Islet of Langerhans (tissue), 1 donor: ENCODE results near the gene CNGB1.
"Not testable (repeated sequence)": the region's sequence is repeated elsewhere in the genome, so short reads cannot be mapped to it uniquely, and the experiment has no call there.

Experiments used
- FAIRE-seq: peaks from one replicate; lab custom pipeline; 2011; peaks lifted over from hg19 to GRCh38; lab: Jason Lieb, UNC

The CNGB1 gene

GRCh38 chr16:57855188-57855587 lies 115.7 kb downstream of the CNGB1 start:
- no peak for FAIRE-seq

- no peak for FAIRE-seq
Measured at GRCh38 chr16:57852189-57852588, 118.7 kb downstream of the CNGB1 start.

- FAIRE-seq = no peak
Measured at GRCh38 chr16:57848181-57848580, 122.7 kb downstream of the CNGB1 start.

- not testable (repeated sequence) for FAIRE-seq
Measured at GRCh38 chr16:57846931-57847330, 124.0 kb downstream of the CNGB1 start.

GRCh38 chr16:57846078-57846697 lies 124.7 kb downstream of the CNGB1 start:
- FAIRE-seq = no peak

- FAIRE-seq = no peak
Measured at GRCh38 chr16:57845115-57845514, 125.8 kb downstream of the CNGB1 start.

- FAIRE-seq = no peak
Measured at GRCh38 chr16:57844416-57845030, 126.4 kb downstream of the CNGB1 start.

- no peak for FAIRE-seq
Measured at GRCh38 chr16:57843400-57843799, 127.5 kb downstream of the CNGB1 start.

GRCh38 chr16:57842601-57843000 lies 128.3 kb downstream of the CNGB1 start:
- FAIRE-seq = no peak

GRCh38 chr16:57840833-57841232 lies 130.1 kb downstream of the CNGB1 start:
- FAIRE-seq = no peak

GRCh38 chr16:57838161-57838560 lies 132.8 kb downstream of the CNGB1 start:
- no peak for FAIRE-seq

- FAIRE-seq = no peak
Measured at GRCh38 chr16:57837305-57838125, 133.4 kb downstream of the CNGB1 start.

GRCh38 chr16:57835439-57835838 lies 135.5 kb downstream of the CNGB1 start:
- not testable (repeated sequence) for FAIRE-seq

- no peak for FAIRE-seq
Measured at GRCh38 chr16:57834936-57835335, 136.0 kb downstream of the CNGB1 start.
